ENCODE data around the gene DGAT2.

Gene DGAT2

GRCh38 chr11:75797792-75798191 is 29.2 kb downstream of the DGAT2 start:
- no peak for DNase-seq
- Histone ChIP-seq H4K12ac (ENCODE audit: low read depth, low read length) (no peak overlapping the region), H3K23ac (ENCODE audit: low read length) (no peak overlapping the region), H3K9ac (ENCODE audit: low read length) (no peak overlapping the region), H3K18ac (ENCODE audit: low read length) (no peak overlapping the region), H2AK5ac (ENCODE audit: low read length) (no peak overlapping the region), H3K14ac (ENCODE audit: low read length) (no peak overlapping the region), H3K4me1 (ENCODE audit: control insufficient read depth in 1 of 2, insufficient read depth in 2 of 2, low read length in 2 of 2) (peaks cover 6 to 12% of the 10 kb centered on the region in 2 experiments), H3K4me3 (ENCODE audit: low read depth, low read length) (peak overlapping the region; percentile 7), H3K79me2 (ENCODE audit: control insufficient read depth, insufficient read depth, low read length, poor library complexity) (no peaks in the 10 kb centered on the region), H3K4me2 (ENCODE audit: low read length) (no peak overlapping the region), H3K4ac (ENCODE audit: low read depth, low read length) (no peak overlapping the region), H3K36me3 (ENCODE audit: control insufficient read depth in 1 of 2, insufficient read depth in 2 of 2, low read length in 2 of 2) (no peaks in the 10 kb centered on the region), H3K79me1 (ENCODE audit: low read length) (no peaks in the 10 kb centered on the region), H3K27me3 (ENCODE audit: insufficient read depth, low read length) (no peaks in the 10 kb centered on the region), H4K91ac (ENCODE audit: low read depth, low read length) (no peak overlapping the region), H3K9me3 (ENCODE audit: insufficient read depth, low read depth, low read length) (no peaks in the 10 kb centered on the region), H2AFZ (ENCODE audit: insufficient read depth, low read length, poor library complexity) (no peak overlapping the region), H2BK5ac (ENCODE audit: low read depth, low read length, poor library complexity) (no peak overlapping the region), H2BK12ac (ENCODE audit: low read length) (no peak overlapping the region), H4K8ac (ENCODE audit: low read depth, low read length) (no peak overlapping the region), H3K27ac (ENCODE audit: low read depth, low read length) (no peak overlapping the region), H2BK120ac (ENCODE audit: insufficient read depth, low read length, poor library complexity) (no peak overlapping the region)
- no CpG with 5 or more reads among the region's 1 CpG for WGBS (ENCODE audit: extremely low coverage, insufficient coverage, insufficient read length)

- Histone ChIP-seq H4K12ac (ENCODE audit: low read depth, low read length) (no peak overlapping the region), H3K23ac (ENCODE audit: low read length) (no peak overlapping the region), H3K36me3 (ENCODE audit: control insufficient read depth in 1 of 2, insufficient read depth in 2 of 2, low read length in 2 of 2) (no peaks in the 10 kb centered on the region), H2AFZ (ENCODE audit: insufficient read depth, low read length, poor library complexity) (no peak overlapping the region), H3K14ac (ENCODE audit: low read length) (no peak overlapping the region), H3K4ac (ENCODE audit: low read depth, low read length) (no peak overlapping the region), H3K4me1 (ENCODE audit: control insufficient read depth in 1 of 2, insufficient read depth in 2 of 2, low read length in 2 of 2) (peaks cover 6 to 12% of the 10 kb centered on the region in 2 experiments), H2BK12ac (ENCODE audit: low read length) (no peak overlapping the region), H4K8ac (ENCODE audit: low read depth, low read length) (no peak overlapping the region), H3K18ac (ENCODE audit: low read length) (no peak overlapping the region), H3K4me2 (ENCODE audit: low read length) (no peak overlapping the region), H3K9me3 (ENCODE audit: insufficient read depth, low read depth, low read length) (no peaks in the 10 kb centered on the region), H3K9ac (ENCODE audit: low read length) (no peak overlapping the region), H2BK5ac (ENCODE audit: low read depth, low read length, poor library complexity) (no peak overlapping the region), H3K27me3 (ENCODE audit: insufficient read depth, low read length) (no peaks in the 10 kb centered on the region), H2BK120ac (ENCODE audit: insufficient read depth, low read length, poor library complexity) (no peak overlapping the region), H3K27ac (ENCODE audit: low read depth, low read length) (no peak overlapping the region), H3K4me3 (ENCODE audit: low read depth, low read length) (no peak overlapping the region), H3K79me2 (ENCODE audit: control insufficient read depth, insufficient read depth, low read length, poor library complexity) (no peaks in the 10 kb centered on the region), H4K91ac (ENCODE audit: low read depth, low read length) (no peak overlapping the region), H2AK5ac (ENCODE audit: low read length) (no peak overlapping the region), H3K79me1 (ENCODE audit: low read length) (no peaks in the 10 kb centered on the region)
- no peak for DNase-seq
- WGBS (ENCODE audit: extremely low coverage, insufficient coverage, insufficient read length): no CpG with 5 or more reads among the region's 8 CpGs
Observed at GRCh38 chr11:75800136-75800675, 31.6 kb downstream of the DGAT2 start.

- no CpG with 5 or more reads among the region's 6 CpGs for WGBS (ENCODE audit: extremely low coverage, insufficient coverage, insufficient read length)
- no peak overlapping the region for H3K18ac ChIP-seq (ENCODE audit: low read length)
- H2BK5ac ChIP-seq (ENCODE audit: low read depth, low read length, poor library complexity): no peak overlapping the region
- no peak overlapping the region for H3K14ac ChIP-seq (ENCODE audit: low read length)
- H2BK120ac ChIP-seq (ENCODE audit: insufficient read depth, low read length, poor library complexity): no peak overlapping the region
- no peak overlapping the region for H4K8ac ChIP-seq (ENCODE audit: low read depth, low read length)
- no peak overlapping the region for H3K27ac ChIP-seq (ENCODE audit: low read depth, low read length)
- H3K79me1 ChIP-seq (ENCODE audit: low read length): no peaks in the 10 kb centered on the region
- H4K91ac ChIP-seq (ENCODE audit: low read depth, low read length): no peak overlapping the region
- H3K79me2 ChIP-seq (ENCODE audit: control insufficient read depth, insufficient read depth, low read length, poor library complexity): no peaks in the 10 kb centered on the region
- no peak overlapping the region for H4K12ac ChIP-seq (ENCODE audit: low read depth, low read length)
- no peak overlapping the region for H2AFZ ChIP-seq (ENCODE audit: insufficient read depth, low read length, poor library complexity)
- H2BK12ac ChIP-seq (ENCODE audit: low read length): no peak overlapping the region
- no peak overlapping the region for H3K4me3 ChIP-seq (ENCODE audit: low read depth, low read length)
- H2AK5ac ChIP-seq (ENCODE audit: low read length): no peak overlapping the region
- H3K27me3 ChIP-seq (ENCODE audit: insufficient read depth, low read length): no peaks in the 10 kb centered on the region
- H3K9me3 ChIP-seq (ENCODE audit: insufficient read depth, low read depth, low read length): no peaks in the 10 kb centered on the region
- DNase-seq: no peak
- H3K9ac ChIP-seq (ENCODE audit: low read length): no peak overlapping the region
- peaks cover 6 to 12% of the 10 kb centered on the region in 2 experiments for H3K4me1 ChIP-seq (ENCODE audit: control insufficient read depth in 1 of 2, insufficient read depth in 2 of 2, low read length in 2 of 2)
- H3K4me2 ChIP-seq (ENCODE audit: low read length): no peak overlapping the region
- no peak overlapping the region for H3K4ac ChIP-seq (ENCODE audit: low read depth, low read length)
- no peaks in the 10 kb centered on the region for H3K36me3 ChIP-seq (ENCODE audit: control insufficient read depth in 1 of 2, insufficient read depth in 2 of 2, low read length in 2 of 2)
- H3K23ac ChIP-seq (ENCODE audit: low read length): no peak overlapping the region
Observed at GRCh38 chr11:75800728-75801361, 32.3 kb downstream of the DGAT2 start.

DNA sequence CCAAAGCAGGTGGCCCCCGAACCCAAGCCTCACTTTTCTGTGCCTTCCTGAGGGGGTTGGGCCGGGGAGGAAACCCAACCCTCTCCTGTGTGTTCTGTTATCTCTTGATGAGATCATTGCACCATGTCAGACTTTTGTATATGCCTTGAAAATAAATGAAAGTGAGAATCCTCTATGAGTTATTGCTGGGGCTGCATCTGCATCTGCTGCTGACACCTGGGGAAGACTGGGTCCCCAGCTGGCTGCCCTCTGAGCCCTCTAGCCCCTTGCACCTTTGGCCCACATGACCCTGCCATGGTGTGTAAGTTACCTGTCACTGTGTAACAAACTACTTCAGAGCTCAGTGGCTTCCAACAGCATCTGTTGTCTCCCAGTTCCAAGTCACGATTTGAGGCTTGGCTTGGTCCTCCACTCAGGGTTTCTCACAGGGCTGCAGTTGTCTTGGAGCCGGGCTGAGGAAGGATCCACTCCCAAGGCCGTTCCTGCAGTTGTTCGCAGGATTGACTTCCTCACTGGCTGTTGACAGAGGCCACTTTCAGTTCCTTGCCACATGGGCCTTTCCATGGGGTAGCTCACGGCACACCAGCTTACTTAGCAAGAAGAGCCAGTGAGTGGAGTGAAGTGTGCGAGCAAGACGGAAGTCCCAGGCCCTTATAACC is 32.9 kb downstream of the DGAT2 start:
- WGBS (ENCODE audit: extremely low coverage, insufficient coverage, insufficient read length): no CpG with 5 or more reads among the region's 9 CpGs
- H3K4me2 ChIP-seq (ENCODE audit: low read length): no peak overlapping the region
- no peak overlapping the region for H3K27ac ChIP-seq (ENCODE audit: low read depth, low read length)
- no peaks in the 10 kb centered on the region for H3K9me3 ChIP-seq (ENCODE audit: insufficient read depth, low read depth, low read length)
- no peak overlapping the region for H2BK120ac ChIP-seq (ENCODE audit: insufficient read depth, low read length, poor library complexity)
- H3K4me1 ChIP-seq (ENCODE audit: control insufficient read depth in 1 of 2, insufficient read depth in 2 of 2, low read length in 2 of 2): peaks cover 6 to 12% of the 10 kb centered on the region in 2 experiments
- no peak overlapping the region for H3K18ac ChIP-seq (ENCODE audit: low read length)
- H4K8ac ChIP-seq (ENCODE audit: low read depth, low read length): no peak overlapping the region
- H2AK5ac ChIP-seq (ENCODE audit: low read length): no peak overlapping the region
- H3K23ac ChIP-seq (ENCODE audit: low read length): no peak overlapping the region
- H3K9ac ChIP-seq (ENCODE audit: low read length): no peak overlapping the region
- no peaks in the 10 kb centered on the region for H3K36me3 ChIP-seq (ENCODE audit: control insufficient read depth in 1 of 2, insufficient read depth in 2 of 2, low read length in 2 of 2)
- no peak for DNase-seq
- H3K4ac ChIP-seq (ENCODE audit: low read depth, low read length): no peak overlapping the region
- no peak overlapping the region for H4K91ac ChIP-seq (ENCODE audit: low read depth, low read length)
- no peaks in the 10 kb centered on the region for H3K79me1 ChIP-seq (ENCODE audit: low read length)
- no peaks in the 10 kb centered on the region for H3K79me2 ChIP-seq (ENCODE audit: control insufficient read depth, insufficient read depth, low read length, poor library complexity)
- H2BK5ac ChIP-seq (ENCODE audit: low read depth, low read length, poor library complexity): no peak overlapping the region
- no peaks in the 10 kb centered on the region for H3K27me3 ChIP-seq (ENCODE audit: insufficient read depth, low read length)
- no peak overlapping the region for H2AFZ ChIP-seq (ENCODE audit: insufficient read depth, low read length, poor library complexity)
- no peak overlapping the region for H3K14ac ChIP-seq (ENCODE audit: low read length)
- no peak overlapping the region for H3K4me3 ChIP-seq (ENCODE audit: low read depth, low read length)
- no peak overlapping the region for H4K12ac ChIP-seq (ENCODE audit: low read depth, low read length)
- no peak overlapping the region for H2BK12ac ChIP-seq (ENCODE audit: low read length)
